IgD-negative memory B cell (primary cell): ENCODE measurements around the gene ELP4. TPM values are rescaled to one million over a fixed set of nuclear protein-coding genes. Genes with fewer than 3 reads are reported as not detected.

ENCODE experiments used
- H3K27ac Mint-ChIP-seq, 3 donors: one replicate each; pipeline ENCODE4 v1.8.0; 2020 to 2022; ENCODE audit warnings: mild to moderate bottlenecking in 3 of 3, mixed read lengths in 3 of 3, moderate library complexity in 1 of 3
- H3K27me3 Mint-ChIP-seq: one replicate; pipeline ENCODE4 v1.8.0; 2021; ENCODE audit warnings: mixed read lengths
- H3K36me3 Mint-ChIP-seq: one replicate; pipeline ENCODE4 v1.8.0; 2020; ENCODE audit warnings: mild to moderate bottlenecking, mixed read lengths
- H3K4me1 Mint-ChIP-seq, 3 donors: one replicate each; pipeline ENCODE4 v1.8.0; 2020 to 2022; ENCODE audit warnings: mixed read lengths in 3 of 3, mild to moderate bottlenecking in 1 of 3
- H3K4me3 Mint-ChIP-seq, 4 donors: one replicate each; pipeline ENCODE4 v1.8.0; 2020 to 2022; ENCODE audit warnings: mild to moderate bottlenecking in 4 of 4, mixed read lengths in 4 of 4, moderate library complexity in 3 of 4
- H3K9me3 Mint-ChIP-seq, 3 donors: one replicate each; pipeline ENCODE4 v1.8.0; 2020 to 2021; ENCODE audit warnings: mixed read lengths in 3 of 3, mild to moderate bottlenecking in 1 of 3
- polyA plus RNA-seq: library from polyadenylated mRNA; unstranded; fragments of 300-500 nt; fragmentation: Illumina TruSeq; gene quantifications from one replicate; pipeline ENCODE4 v1.2.3, GENCODE V29; 2021

The ELP4 gene
- polyA plus RNA-seq, 1 donor from 2014 or later, result 15.3 TPM

DNA sequence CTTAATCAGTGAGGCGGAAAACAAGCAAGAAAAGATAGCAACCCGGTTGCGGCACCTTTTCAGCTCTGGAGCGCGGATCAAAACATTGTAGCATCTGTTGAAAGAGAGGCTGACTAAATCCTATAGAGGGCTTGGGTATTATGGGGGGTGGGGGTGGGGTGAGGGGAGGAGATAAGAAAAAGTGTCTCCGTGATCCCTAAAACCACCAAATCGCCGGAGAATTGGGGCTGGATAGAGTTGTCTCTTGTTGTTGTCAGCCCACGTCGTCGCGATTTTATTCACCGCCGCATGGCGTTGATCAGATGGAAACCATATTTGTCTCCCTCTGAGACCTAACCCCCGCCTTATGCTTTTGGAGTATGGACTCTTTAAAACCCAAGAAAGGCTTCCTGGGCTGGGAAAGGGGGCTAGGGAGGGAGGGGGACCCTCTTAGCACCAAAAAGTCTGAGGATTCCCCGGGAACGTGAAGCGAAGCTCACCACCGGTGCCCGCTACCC, 288.5 kb downstream of the ELP4 start:
- no peaks in the 10 kb centered on the region for H3K36me3 Mint-ChIP-seq
- H3K27ac Mint-ChIP-seq, result peak overlapping the region in 2 of 3 donors; percentile 77 to 89
- peaks cover 4% of the 10 kb centered on the region in 3 donors for H3K4me1 Mint-ChIP-seq
- peaks cover 3 to 8% (median 5%) of the 10 kb centered on the region in 3 donors for H3K9me3 Mint-ChIP-seq
- H3K4me3 Mint-ChIP-seq, result peak overlapping the region; percentile 56 to 72 (median 61)
- H3K27me3 Mint-ChIP-seq, result peaks cover 65% of the 10 kb centered on the region

DNA sequence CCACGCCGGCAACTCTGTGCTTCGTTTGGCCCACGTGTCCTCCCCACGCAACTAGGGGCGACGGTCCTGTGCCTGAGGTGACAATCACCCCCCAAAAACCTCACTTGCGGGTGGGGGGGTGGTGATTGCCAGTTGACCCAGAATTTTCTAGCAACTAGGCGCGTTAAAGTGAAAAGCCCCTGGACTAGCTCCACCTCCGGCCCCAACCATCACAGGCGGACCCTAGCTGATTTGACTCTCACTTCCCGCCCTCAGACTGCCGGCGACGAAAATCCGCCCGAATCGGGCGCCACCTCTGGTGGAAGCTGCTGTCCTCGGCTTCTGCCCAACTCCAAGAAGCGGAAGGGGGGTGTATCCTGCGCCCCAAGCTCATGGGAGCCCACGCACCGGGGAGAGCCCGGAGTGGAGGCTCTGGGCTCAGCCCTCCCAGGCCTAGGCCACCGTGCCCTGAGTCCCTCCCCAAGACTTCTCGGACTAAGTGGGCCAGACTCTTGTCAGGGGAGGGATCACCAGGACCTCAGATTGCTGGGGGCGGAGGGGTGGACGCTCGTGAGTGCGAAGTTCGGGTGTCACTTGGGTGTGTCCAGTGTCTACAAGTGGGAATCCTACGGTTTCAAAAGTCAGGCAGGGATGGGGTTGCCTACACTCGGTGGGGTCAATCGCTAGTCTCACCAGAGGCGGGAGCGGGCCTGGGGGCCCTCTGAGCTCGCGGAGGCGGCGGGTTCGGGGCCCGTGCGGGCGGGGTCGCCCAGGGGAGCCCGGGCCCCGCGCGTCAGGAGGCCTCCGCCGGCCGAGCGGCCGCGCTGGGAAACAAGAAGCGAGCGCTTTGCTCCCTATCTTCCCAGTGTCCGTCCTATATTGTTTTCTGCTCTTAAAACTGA, 289.2 kb downstream of the ELP4 start:
- Mint-ChIP-seq H3K27me3 (peaks cover 68% of the 10 kb centered on the region), H3K4me3 (peak overlapping the region in 3 of 4 donors; percentile 23 to 72 (median 58)), H3K4me1 (peaks cover 4 to 5% (median 4%) of the 10 kb centered on the region in 3 donors), H3K9me3 (peaks cover 5 to 15% (median 5%) of the 10 kb centered on the region in 3 donors), H3K27ac (peak overlapping the region in 2 of 3 donors; percentile 31 to 73), H3K36me3 (no peaks in the 10 kb centered on the region)

DNA sequence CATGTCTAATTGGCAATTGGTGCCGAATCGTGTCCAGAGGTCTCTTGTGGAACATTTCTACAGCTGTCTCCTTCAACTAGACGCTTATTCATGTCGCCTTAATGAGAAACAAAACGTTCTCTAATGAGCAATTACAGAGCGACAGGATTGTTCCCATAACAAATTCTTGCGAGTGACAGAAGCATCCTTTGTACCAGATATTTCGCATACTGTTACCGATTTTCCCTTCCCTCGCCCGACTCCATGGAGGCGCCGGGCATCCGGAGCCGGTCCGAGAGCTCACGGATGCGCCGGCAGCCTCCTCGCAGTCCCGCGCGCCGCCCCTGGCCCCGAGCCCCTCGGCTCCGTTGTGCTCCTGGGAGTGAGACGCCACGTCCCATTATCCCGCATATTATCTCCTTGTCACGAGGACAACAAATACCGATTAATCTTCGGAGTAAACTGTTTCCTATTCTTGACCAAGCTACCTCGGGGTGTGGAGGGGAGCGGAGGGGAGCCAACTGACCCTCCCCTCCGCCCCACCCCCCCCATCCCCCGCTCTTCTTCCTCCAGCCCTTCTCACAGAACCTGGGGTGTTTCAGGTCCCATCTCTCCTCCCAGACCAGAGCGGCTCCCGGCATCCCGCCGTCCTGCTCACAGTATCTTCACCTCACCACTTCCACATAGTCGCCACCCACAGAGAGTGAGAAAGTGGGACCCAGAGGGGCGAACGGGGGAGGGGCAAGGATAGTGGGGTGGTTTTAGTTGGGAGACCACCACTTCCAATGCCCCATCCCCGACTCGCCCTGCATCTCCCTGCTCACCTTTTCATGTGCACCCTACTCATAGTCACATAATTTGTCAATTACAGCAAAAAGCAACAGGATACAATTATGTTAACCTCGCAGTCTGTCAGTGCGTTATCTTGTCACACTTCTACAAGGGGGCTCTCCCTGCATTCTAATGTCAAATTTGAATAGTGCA, 290.1 kb downstream of the ELP4 start:
- H3K4me1 Mint-ChIP-seq, result peaks cover 8 to 14% (median 12%) of the 10 kb centered on the region in 3 donors
- peak overlapping the region in 3 of 4 donors; percentile 3 to 41 (median 6) for H3K4me3 Mint-ChIP-seq
- peaks cover 72% of the 10 kb centered on the region for H3K27me3 Mint-ChIP-seq
- H3K27ac Mint-ChIP-seq, result peak overlapping the region; percentile 33 to 60 (median 59)
- no peaks in the 10 kb centered on the region for H3K36me3 Mint-ChIP-seq
- H3K9me3 Mint-ChIP-seq, result peaks cover 5 to 22% (median 9%) of the 10 kb centered on the region in 3 donors

DNA sequence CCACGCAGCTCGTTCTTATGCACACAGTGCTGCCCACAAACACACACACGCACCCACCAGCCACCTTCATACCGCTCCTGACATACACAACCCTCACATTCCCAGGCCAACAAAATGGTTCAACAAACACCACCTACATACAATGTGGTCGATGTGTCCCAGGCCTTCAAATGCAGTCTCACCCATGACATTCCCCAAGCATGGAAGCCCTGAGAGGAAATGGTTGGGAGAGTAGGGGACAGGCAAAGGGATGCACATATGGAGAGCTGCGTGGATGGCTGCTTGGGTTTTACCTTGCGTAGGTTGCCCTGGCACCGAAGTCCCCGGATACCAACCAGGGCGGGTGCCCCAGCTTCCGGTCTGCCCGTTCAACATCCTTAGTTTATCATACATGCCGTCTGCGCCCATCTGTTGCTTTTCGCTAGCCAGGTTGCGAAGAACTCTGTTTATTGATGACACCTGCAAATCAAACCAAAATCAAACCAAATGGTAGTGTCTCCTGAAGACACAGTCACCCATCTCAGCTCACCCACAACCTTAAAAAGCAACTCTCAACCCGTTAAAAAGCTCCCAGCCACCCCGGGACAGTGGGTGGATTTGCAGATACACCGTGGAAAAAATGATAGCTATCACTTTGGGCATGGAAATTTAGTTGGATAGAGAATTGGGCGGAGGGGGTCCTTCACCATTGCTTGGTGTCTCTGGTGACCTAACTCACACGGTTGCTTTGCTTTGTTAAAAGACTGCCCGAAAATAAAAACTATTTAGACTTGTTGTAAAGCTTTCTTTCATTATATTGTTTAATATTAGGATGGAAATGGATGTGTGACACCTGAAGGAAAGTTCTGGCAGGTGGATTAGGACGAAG, 291.1 kb downstream of the ELP4 start:
- peak overlapping the region in 3 of 4 donors; percentile 3 to 59 (median 23) for H3K4me3 Mint-ChIP-seq
- no peaks in the 10 kb centered on the region for H3K36me3 Mint-ChIP-seq
- H3K27ac Mint-ChIP-seq, result peak overlapping the region; percentile 33 to 80 (median 59)
- H3K9me3 Mint-ChIP-seq, result peaks cover 5 to 23% (median 9%) of the 10 kb centered on the region in 3 donors
- H3K27me3 Mint-ChIP-seq, result peaks cover 73% of the 10 kb centered on the region
- H3K4me1 Mint-ChIP-seq, result peaks cover 10 to 16% (median 13%) of the 10 kb centered on the region in 3 donors

DNA sequence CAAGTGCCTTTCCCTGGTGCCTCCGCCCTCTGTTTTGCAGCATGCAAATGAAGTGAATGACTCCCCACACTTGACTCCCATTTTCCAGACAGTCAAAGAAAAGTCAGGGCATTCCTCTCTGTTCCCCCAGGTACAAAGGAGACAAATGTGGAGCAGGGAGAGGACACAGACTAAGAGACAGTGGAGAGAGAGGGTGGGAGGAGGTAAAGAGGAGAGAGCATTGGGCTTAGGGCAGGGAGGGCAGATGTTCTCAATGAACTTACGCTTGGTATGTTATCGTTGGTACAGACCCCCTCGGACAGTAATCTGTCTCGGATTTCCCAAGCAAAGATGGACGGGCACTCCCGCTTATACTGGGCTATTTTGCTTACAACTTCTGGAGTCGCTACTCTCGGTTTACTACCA, 291.7 kb downstream of the ELP4 start:
- Mint-ChIP-seq H3K27ac (peak overlapping the region; percentile 33 to 59 (median 46)), H3K4me1 (peaks cover 10 to 16% (median 13%) of the 10 kb centered on the region in 3 donors)

DNA sequence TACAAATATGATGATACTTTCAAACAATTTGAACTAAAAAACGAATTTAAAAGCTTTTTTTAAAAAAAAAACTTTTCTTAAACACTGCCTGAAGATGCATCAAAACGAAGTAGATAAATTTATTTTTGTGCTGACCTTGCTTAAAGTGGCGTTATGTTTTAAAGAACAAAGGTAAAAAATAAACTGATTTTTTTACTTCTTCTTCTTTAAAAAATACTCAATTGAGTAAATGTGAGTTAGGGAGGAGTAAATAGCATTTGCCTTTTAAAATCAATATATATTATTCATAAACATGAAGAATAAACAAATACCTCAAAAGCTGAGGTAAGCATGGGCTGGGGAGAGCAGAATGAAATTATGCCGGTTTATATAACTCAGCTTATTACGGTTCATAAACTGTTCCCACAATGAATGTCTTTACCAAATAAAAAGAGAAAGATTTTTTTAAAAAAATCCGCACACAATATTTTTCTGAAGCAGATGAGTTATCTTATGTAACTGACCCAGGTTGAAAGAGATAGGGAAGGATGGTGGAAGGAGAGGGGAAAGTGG, 292.5 kb downstream of the ELP4 start:
- H3K9me3 Mint-ChIP-seq, result peaks cover 2 to 23% (median 9%) of the 10 kb centered on the region in 3 donors
- H3K27ac Mint-ChIP-seq, result peak overlapping the region in 1 of 3 donors; percentile 94
- no peak overlapping the region for H3K4me3 Mint-ChIP-seq
- no peaks in the 10 kb centered on the region for H3K36me3 Mint-ChIP-seq
- peaks cover 10 to 21% (median 17%) of the 10 kb centered on the region in 3 donors for H3K4me1 Mint-ChIP-seq
- H3K27me3 Mint-ChIP-seq, result peaks cover 73% of the 10 kb centered on the region

More for the DNA sequence above, 291.7 kb downstream of the ELP4 start:
- no peaks in the 10 kb centered on the region for H3K36me3 Mint-ChIP-seq
- peak overlapping the region in 3 of 4 donors; percentile 3 to 60 (median 48) for H3K4me3 Mint-ChIP-seq
- peaks cover 2 to 23% (median 9%) of the 10 kb centered on the region in 3 donors for H3K9me3 Mint-ChIP-seq
- peaks cover 72% of the 10 kb centered on the region for H3K27me3 Mint-ChIP-seq

DNA sequence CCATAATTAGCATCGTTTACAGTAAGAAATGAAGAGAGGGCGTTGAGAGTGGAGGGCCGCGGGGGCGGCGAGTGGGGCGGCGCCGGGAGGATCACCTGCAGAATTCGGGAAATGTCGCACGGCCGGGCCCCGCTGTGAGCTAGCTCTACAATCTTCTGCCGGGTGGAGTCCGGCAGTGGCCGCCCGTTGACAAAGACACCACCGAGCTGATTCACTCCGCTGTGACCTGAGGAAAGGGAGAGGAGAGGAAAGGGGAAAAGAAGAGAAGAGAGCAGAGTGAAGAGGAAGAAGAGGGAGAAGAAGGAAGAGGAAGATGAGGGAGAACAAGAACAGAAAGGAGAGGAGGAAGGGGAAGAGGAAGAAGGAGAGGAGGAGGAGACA, 293.0 kb downstream of the ELP4 start:
- Mint-ChIP-seq H3K4me3 (peak overlapping the region in 2 of 4 donors; percentile 28 to 89), H3K36me3 (no peaks in the 10 kb centered on the region), H3K9me3 (peaks cover 0 to 23% (median 9%) of the 10 kb centered on the region in 3 donors), H3K4me1 (peaks cover 7 to 22% (median 15%) of the 10 kb centered on the region in 3 donors), H3K27me3 (peaks cover 72% of the 10 kb centered on the region), H3K27ac (peak overlapping the region in 2 of 3 donors; percentile 79 to 94)

DNA sequence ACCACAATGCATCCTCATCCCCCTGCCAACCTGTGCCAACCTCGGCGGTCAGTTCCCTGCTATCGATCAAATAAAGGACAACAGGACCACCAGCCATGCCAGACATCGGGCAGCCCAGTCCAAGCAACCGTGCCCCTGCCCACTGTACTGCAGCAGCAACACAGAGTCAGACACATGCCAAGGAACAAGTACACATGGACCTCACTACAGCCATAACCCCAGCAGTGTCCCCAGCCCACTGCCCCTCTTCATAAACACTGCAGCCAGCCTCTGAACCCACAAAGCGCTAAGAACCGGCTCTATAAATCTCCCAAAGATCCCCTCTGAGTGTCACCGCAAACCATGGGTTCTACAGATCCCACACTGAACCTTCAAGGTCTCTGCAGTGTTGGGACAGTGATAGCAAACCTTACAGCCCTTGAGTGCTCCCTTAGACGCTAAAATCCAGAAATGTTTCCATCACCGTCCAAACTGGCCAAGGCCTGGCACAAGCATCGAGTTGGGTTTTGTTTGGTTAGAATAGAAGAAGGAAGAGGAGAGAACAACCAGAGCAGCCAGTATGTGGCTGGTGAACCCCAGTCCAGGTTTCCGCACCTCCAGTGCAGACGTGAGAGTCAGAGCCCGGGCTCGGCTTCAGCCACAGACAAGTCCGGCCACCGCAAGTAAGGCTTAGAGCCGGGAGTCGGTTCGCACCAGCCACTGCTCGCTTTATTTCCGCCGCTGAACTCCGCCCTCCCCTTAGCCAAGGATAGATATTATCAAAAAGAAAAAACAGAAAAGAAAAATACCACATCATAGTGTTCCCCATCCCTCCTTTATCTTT, 293.6 kb downstream of the ELP4 start:
- Mint-ChIP-seq H3K27ac (peak overlapping the region; percentile 76 to 94 (median 79)), H3K9me3 (peaks cover 0 to 23% (median 9%) of the 10 kb centered on the region in 3 donors), H3K27me3 (peaks cover 74% of the 10 kb centered on the region), H3K4me1 (peaks cover 5 to 28% (median 15%) of the 10 kb centered on the region in 3 donors), H3K36me3 (no peaks in the 10 kb centered on the region), H3K4me3 (peak overlapping the region in 2 of 4 donors; percentile 59 to 89)

DNA sequence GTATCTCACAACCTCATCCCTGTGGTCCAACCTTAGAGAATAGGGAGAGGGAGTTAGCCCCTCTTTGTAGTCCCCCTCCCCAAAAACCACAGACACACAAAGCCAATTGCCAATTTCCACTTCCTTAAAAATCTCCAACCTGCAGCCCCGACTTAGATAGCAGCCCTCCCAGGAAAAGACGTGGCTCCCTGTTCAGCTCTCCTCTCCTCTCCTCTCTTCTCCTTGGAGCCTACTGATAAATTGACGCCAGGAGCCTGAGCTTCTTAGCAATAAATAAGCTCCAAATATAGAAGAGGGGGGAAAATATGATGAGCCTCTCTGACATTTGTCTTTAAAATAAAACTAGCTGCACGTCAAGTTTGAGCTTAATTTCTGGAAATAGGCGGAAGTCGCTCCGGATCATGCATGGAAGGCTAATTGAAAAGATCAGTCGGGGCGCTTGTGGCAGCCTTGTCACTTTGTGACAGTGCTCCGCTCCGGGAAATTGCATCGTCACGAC, 294.3 kb downstream of the ELP4 start:
- no peaks in the 10 kb centered on the region for H3K36me3 Mint-ChIP-seq
- peaks cover 77% of the 10 kb centered on the region for H3K27me3 Mint-ChIP-seq
- peaks cover 0 to 23% (median 9%) of the 10 kb centered on the region in 3 donors for H3K9me3 Mint-ChIP-seq
- H3K4me3 Mint-ChIP-seq, result peak overlapping the region; percentile 59 to 89 (median 68)
- peak overlapping the region; percentile 76 to 94 (median 79) for H3K27ac Mint-ChIP-seq
- peaks cover 5 to 30% (median 13%) of the 10 kb centered on the region in 3 donors for H3K4me1 Mint-ChIP-seq

DNA sequence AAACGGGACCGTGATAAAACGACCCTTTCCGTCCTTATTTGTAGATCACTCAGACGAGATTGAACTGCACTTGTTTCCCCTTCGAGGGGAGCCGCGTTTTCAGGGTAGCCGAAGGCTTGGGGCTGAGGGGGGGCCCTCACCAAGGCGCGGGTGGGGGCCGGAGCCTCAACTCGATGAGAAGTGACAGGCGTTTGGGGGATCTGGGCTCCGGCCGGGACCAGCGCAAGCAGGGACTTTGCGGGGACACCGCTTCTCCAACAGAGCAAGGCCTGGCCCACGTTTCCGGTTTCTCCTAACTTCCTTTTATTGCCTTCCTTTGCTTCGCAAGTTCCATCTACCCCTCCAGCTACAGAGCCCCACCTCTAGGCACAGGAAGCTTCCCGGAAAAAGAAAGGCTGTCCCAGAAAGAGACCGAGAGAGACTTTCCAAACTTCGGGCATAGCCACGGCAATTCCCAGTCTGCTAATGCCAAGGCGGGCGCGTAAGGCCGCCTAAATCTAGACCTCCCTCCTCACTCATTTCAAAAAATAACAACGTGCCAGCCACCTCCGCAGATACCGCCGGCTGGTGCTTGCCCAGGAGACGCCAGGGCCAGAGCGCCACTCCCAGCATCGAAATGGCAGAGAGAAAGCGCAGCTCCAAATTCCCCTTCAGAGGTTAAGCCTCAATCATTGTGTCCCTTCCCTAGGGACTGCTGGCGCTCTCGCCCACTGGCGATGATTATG, 294.9 kb downstream of the ELP4 start:
- H3K9me3 Mint-ChIP-seq, result peaks cover 0 to 27% (median 9%) of the 10 kb centered on the region in 3 donors
- peaks cover 9 to 36% (median 15%) of the 10 kb centered on the region in 3 donors for H3K4me1 Mint-ChIP-seq
- peaks cover 79% of the 10 kb centered on the region for H3K27me3 Mint-ChIP-seq
- peak overlapping the region; percentile 67 to 89 (median 82) for H3K4me3 Mint-ChIP-seq
- no peaks in the 10 kb centered on the region for H3K36me3 Mint-ChIP-seq
- H3K27ac Mint-ChIP-seq, result peak overlapping the region; percentile 68 to 94 (median 79)

DNA sequence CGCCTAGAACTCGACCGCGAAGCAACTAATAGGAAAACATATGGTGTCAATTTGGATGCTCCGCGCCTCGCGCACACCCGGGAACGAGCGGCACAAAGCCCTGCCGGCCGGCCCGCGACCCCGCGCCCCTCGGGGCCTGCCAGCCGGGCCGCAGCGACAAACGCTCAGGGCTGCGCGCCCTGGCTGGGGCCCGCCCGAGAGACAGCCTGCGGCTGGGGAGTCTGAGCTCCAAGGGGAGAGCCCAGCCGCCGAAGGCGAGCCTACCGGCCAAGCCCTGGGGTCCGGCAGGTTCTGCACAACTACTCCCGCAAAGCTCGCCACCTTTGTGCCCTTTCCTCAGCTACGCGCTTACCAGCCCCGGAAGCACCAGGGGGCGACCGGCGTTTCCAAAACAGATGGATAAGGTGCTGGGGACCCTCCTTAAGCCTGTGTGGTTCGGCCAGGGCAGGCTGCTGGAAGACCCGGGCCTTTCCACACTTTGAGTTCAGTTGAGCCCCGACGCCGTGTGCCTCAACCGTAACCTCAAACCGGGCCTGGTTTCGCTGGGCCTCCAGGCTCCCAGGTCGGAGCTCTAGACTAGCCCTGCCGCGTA, 295.6 kb downstream of the ELP4 start:
- H3K27me3 Mint-ChIP-seq, result peaks cover 77% of the 10 kb centered on the region
- peak overlapping the region in 3 of 4 donors; percentile 78 to 89 (median 87) for H3K4me3 Mint-ChIP-seq
- peak overlapping the region; percentile 68 to 94 (median 79) for H3K27ac Mint-ChIP-seq
- peaks cover 0 to 27% (median 9%) of the 10 kb centered on the region in 3 donors for H3K9me3 Mint-ChIP-seq
- H3K4me1 Mint-ChIP-seq, result peaks cover 11 to 41% (median 17%) of the 10 kb centered on the region in 3 donors
- H3K36me3 Mint-ChIP-seq, result no peaks in the 10 kb centered on the region
